Lower leg skin (tissue), 3 donors: ENCODE results near the gene PRKCSH.

Experiments used
- CTCF ChIP-seq, 3 donors: fragments of 450-650 bp; IDR thresholded peaks; one replicate each; pipeline ENCODE4 v1.5.1; 2016; ENCODE audit warnings: antibody characterized with exemption in 3 of 3, mild to moderate bottlenecking in 3 of 3, moderate library complexity in 2 of 3
- POLR2A ChIP-seq, 2 donors: fragments of 450-650 bp; IDR thresholded peaks; one replicate each; pipeline ENCODE4 v1.6.1; 2016 to 2017; ENCODE audit warnings: antibody characterized with exemption in 2 of 2, mild to moderate bottlenecking in 1 of 2, moderate library complexity in 1 of 2

- TF ChIP-seq POLR2A (IDR thresholded peaks at IDR 0.05), result no peak
- no peak for TF ChIP-seq CTCF (IDR thresholded peaks at IDR 0.05)
Measured at GRCh38 chr19:11499890-11500420, 64.5 kb downstream of the PRKCSH start.
